SK-N-SH (cell line): ENCODE results near the gene SPINK13.

Source experiments
- CTCF ChIP-seq: fragments of 200-600 bp; sonication (generic); IDR thresholded peaks from 2 replicates; pipeline ENCODE4 v1.6.1; 2017; ENCODE audit warnings: antibody characterized with exemption, mild to moderate bottlenecking, moderate library complexity
- NFIC ChIP-seq: IDR thresholded peaks from 2 replicates; pipeline ENCODE4 v1.4.0; 2012; ENCODE audit warnings: borderline replicate concordance
- PBX3 ChIP-seq: IDR thresholded peaks from 2 replicates; pipeline ENCODE4; 2012
- RXRA ChIP-seq: IDR thresholded peaks from 2 replicates; pipeline ENCODE4 v1.4.0; 2012; ENCODE audit warnings: low read depth, mild to moderate bottlenecking, borderline replicate concordance
- TCF12 ChIP-seq: IDR thresholded peaks from 2 replicates; pipeline ENCODE4 v1.4.0; 2012
- USF2 ChIP-seq: fragments of 150-350 bp; IDR thresholded peaks from 2 replicates; pipeline ENCODE4 v1.6.1; 2017; ENCODE audit warnings: antibody characterized with exemption, low read length, low read depth, borderline replicate concordance
- ZBTB33 ChIP-seq: IDR thresholded peaks from 2 replicates; pipeline ENCODE4 v1.4.0; 2012; ENCODE audit warnings: low read depth, borderline replicate concordance

- TF ChIP-seq NFIC (no peak), CTCF (no peak), PBX3 (no peak), ZBTB33 (no peak), USF2 (no peak), TCF12 (no peak), RXRA (no peak)
These were observed 64.8 kb downstream of the SPINK13 start for GRCh38 chr5:148333262-148333849.
